SH-SY5Y (cell line): ENCODE measurements around the gene LARP1.

Experiments
- GATA2 ChIP-seq: IDR thresholded peaks from 2 replicates; pipeline ENCODE4 v1.6.1; 2011; ENCODE audit warnings: mild to moderate bottlenecking, low read depth, low read length
- GATA3 ChIP-seq: IDR thresholded peaks from 2 replicates; pipeline ENCODE4 v1.6.1; 2011; ENCODE audit warnings: low read depth, mild to moderate bottlenecking, low read length, moderate library complexity

- TF ChIP-seq GATA2: no peak
- TF ChIP-seq GATA3: no peak
These were observed 2.0 kb downstream of the LARP1 start for GRCh38 chr5:154756868-154757813.
